HCT116 (cell line): ENCODE data around the gene SNF8.

Experiments
- CTCF ChIP-seq, 3 experiments: fragments of 200-600 bp in 1 of 3; sonication (generic) in 1 of 3; IDR thresholded peaks in 2 of 3; conservative IDR thresholded peaks in 1 of 3; 2 replicates each; pipeline ENCODE4 v1.5.1; 2012 to 2017; ENCODE audit warnings: low read depth in 2 of 3, low read length in 2 of 3, antibody characterized with exemption in 1 of 3, borderline replicate concordance in 1 of 3, control low read depth in 1 of 3, mild to moderate bottlenecking in 1 of 3, mixed read lengths in 1 of 3, mixed run types in 1 of 3, moderate library complexity in 1 of 3; ENCODE audit not compliant: insufficient read depth in 1 of 3
- EGR1 ChIP-seq: IDR thresholded peaks from 2 replicates; pipeline ENCODE4 v1.6.1; 2012; ENCODE audit warnings: low read depth
- EZH2 ChIP-seq: fragments of 200-600 bp; sonication (generic); IDR thresholded peaks from 2 replicates; pipeline ENCODE4 v1.6.1; 2017; ENCODE audit warnings: antibody characterized with exemption, mixed run types
- JUND ChIP-seq: IDR thresholded peaks from 2 replicates; pipeline ENCODE4 v1.6.1; 2012
- POLR2A ChIP-seq: IDR thresholded peaks from 2 replicates; pipeline ENCODE4 v1.7.0; 2011; ENCODE audit warnings: borderline replicate concordance; ENCODE audit not compliant: insufficient read depth, insufficient read length; ENCODE audit errors: extremely low read depth
- POLR2AphosphoS5 ChIP-seq: IDR thresholded peaks from 2 replicates; pipeline ENCODE4 v1.6.1; 2011; ENCODE audit warnings: mild to moderate bottlenecking, low read depth, low read length, moderate library complexity
- RAD21 ChIP-seq: IDR thresholded peaks from 2 replicates; pipeline ENCODE4 v1.6.1; 2012; ENCODE audit warnings: low read depth, mild to moderate bottlenecking
- REST ChIP-seq: IDR thresholded peaks from 2 replicates; pipeline ENCODE4 v1.6.1; 2012; ENCODE audit warnings: low read depth
- SIN3A ChIP-seq: IDR thresholded peaks from 2 replicates; pipeline ENCODE4 v1.6.1; 2012; ENCODE audit warnings: low read depth
- SP1 ChIP-seq: IDR thresholded peaks from 2 replicates; pipeline ENCODE4 v1.6.1; 2012; ENCODE audit warnings: low read depth
- TCF7L2 ChIP-seq: IDR thresholded peaks from 2 replicates; pipeline ENCODE4 v1.7.0; 2011; ENCODE audit warnings: borderline replicate concordance, inconsistent platforms; ENCODE audit not compliant: insufficient read depth, insufficient read length; ENCODE audit errors: extremely low read depth
- YY1 ChIP-seq: IDR thresholded peaks from 2 replicates; pipeline ENCODE4 v1.6.1; 2011; ENCODE audit warnings: low read length, low read depth, moderate library complexity, mild to moderate bottlenecking; ENCODE audit not compliant: insufficient replicate concordance; ENCODE audit errors: extremely low read depth
- ZNF274 ChIP-seq: fragments of 200-500 bp; sonication (Bioruptor generic); IDR thresholded peaks from 2 replicates; pipeline ENCODE4 v1.6.1; 2014; ENCODE audit warnings: mild to moderate bottlenecking, low read depth, low read length, inconsistent platforms
- TF ChIP-seq, protein P1 (sequence below): IDR thresholded peaks from 2 replicates; pipeline ENCODE4 v1.6.1; 2012

DNA sequence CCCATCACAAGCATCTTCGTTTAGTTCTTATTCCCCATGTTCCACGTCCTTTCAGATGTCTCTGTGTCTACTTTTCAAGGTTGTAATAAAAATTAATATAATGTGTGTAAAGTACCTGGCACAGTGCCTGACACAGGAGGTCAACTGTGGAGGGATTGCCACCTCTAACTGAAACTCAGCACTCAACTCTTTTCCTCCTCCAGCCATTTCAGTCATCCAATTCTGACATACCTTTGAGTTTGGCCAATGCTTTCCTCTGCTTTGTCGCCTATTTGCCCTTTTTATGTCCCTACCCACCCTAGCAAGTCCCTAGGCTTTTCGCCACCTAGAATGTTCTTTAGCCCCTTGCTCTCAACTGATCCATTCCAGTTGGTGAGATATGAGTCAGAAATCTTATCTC lies 34.9 kb downstream of the SNF8 start:
- TF ChIP-seq CTCF (IDR thresholded peaks at IDR 0.05 in 2 of 3, conservative IDR thresholded peaks at IDR 0.05 in 1 of 3; ENCODE audit: borderline replicate concordance in 1 of 3, insufficient read depth in 1 of 3, low read depth in 2 of 3, low read length in 2 of 3) (no peak), JUND (no peak), POLR2A (no peak), TCF7L2 (no peak), SP1 (no peak), POLR2AphosphoS5 (no peak), YY1 (no peak), EGR1 (no peak), SIN3A (no peak), ZNF274 (no peak), EZH2 (no peak), RAD21 (no peak), REST (no peak)
- TF ChIP-seq, protein P1, sequence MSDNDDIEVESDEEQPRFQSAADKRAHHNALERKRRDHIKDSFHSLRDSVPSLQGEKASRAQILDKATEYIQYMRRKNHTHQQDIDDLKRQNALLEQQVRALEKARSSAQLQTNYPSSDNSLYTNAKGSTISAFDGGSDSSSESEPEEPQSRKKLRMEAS = no peak
